HepG2 (cell line): ENCODE measurements around the gene SLC4A11. TPM values are rescaled to one million over a fixed set of nuclear protein-coding genes. Genes with fewer than 3 reads are reported as not detected.

Experiments used
- ELF1 ChIP-seq: sonication (generic); formaldehyde crosslinking; IDR thresholded peaks from 2 replicates; pipeline ENCODE4 v1.4.0; 2020; ENCODE audit warnings: missing genetic modification reagents
- HCFC1 ChIP-seq: fragments of 150-350 bp; IDR thresholded peaks from 2 replicates; pipeline ENCODE4 v1.6.1; 2014; ENCODE audit warnings: low read depth, low read length
- KLF16 ChIP-seq, 2 experiments: sonication (generic) in 1 of 2; formaldehyde crosslinking in 1 of 2; IDR thresholded peaks; 2 replicates each; pipeline versions ENCODE4 v1.6.1 to v1.8.0; 2016 to 2023; ENCODE audit warnings: missing genetic modification reagents in 2 of 2, missing compliant biosample characterization in 1 of 2
- SPEN ChIP-seq: sonication (generic); formaldehyde crosslinking; IDR thresholded peaks from 2 replicates; pipeline ENCODE4 v1.5.1; 2020; ENCODE audit warnings: low read depth, mild to moderate bottlenecking, missing genetic modification reagents
- ZFP36 ChIP-seq: fragments of 150-350 bp; IDR thresholded peaks from 2 replicates; pipeline ENCODE4 v1.6.1; 2018; ENCODE audit warnings: borderline replicate concordance, low read length, low read depth; ENCODE audit not compliant: partially characterized antibody
- ZNF614 ChIP-seq: IDR thresholded peaks from 2 replicates; pipeline ENCODE4 v1.6.1; 2018; ENCODE audit warnings: missing biosample characterization, missing genetic modification reagents, inconsistent platforms, borderline replicate concordance
- ZNF672 ChIP-seq: sonication (generic); formaldehyde crosslinking; IDR thresholded peaks from 2 replicates; pipeline ENCODE4 v1.8.1; 2022; ENCODE audit warnings: missing genetic modification reagents
- ZNF776 ChIP-seq: sonication (generic); formaldehyde crosslinking; IDR thresholded peaks from 2 replicates; pipeline ENCODE4 v1.4.0; 2020; ENCODE audit warnings: mild to moderate bottlenecking, missing genetic modification reagents
- polyA plus RNA-seq, 8 experiments: library from polyadenylated mRNA; depleted of rRNA in 3 of 8; stranded (reverse) in 7 of 8; unstranded in 1 of 8; fragments of >200 nt; fragmentation: Illumina TruSeq in 4 of 8; extraction: Trizol in 4 of 8; gene quantifications; 2 replicates each; pipeline versions ENCODE4 v1.2.1 to v1.2.3, GENCODE V29; 2011 to 2016; ENCODE audit warnings: low read depth in 4 of 8, missing spikeins in 1 of 8, mixed read lengths in 1 of 8; ENCODE audit not compliant: insufficient read depth in 1 of 8
- total RNA-seq, 5 experiments: library from RNA; depleted of rRNA; stranded (reverse); fragments of >200 nt; fragmentation: Illumina TruSeq; extraction: Trizol; gene quantifications; 2 replicates each; pipeline ENCODE4 v1.2.3, GENCODE V29; 2016; ENCODE audit warnings: low read depth in 1 of 5
- TF ChIP-seq, protein P1 (sequence below): sonication (generic); formaldehyde crosslinking; conservative IDR thresholded peaks from 2 replicates; pipeline ENCODE4 v1.8.0; 2022; ENCODE audit warnings: missing genetic modification reagents
- TF ChIP-seq, protein P2 (sequence below), 2 experiments: sonication (generic) in 1 of 2; formaldehyde crosslinking in 1 of 2; IDR thresholded peaks; 2 replicates each; pipeline versions ENCODE4 v1.5.1 to v1.6.1; 2011 to 2020; ENCODE audit warnings: borderline replicate concordance in 1 of 2, low read depth in 1 of 2, low read length in 1 of 2, mild to moderate bottlenecking in 1 of 2, missing genetic modification reagents in 1 of 2, moderate library complexity in 1 of 2
- TF ChIP-seq, protein P3 (sequence below): IDR thresholded peaks from 2 replicates; pipeline ENCODE4 v1.6.1; 2016; ENCODE audit warnings: mild to moderate bottlenecking
- TF ChIP-seq, protein P4 (sequence below): sonication (generic); formaldehyde crosslinking; IDR thresholded peaks from 2 replicates; pipeline ENCODE4 v1.5.1; 2020; ENCODE audit warnings: missing genetic modification reagents, mild to moderate bottlenecking, borderline replicate concordance
- TF ChIP-seq, protein P5 (sequence below): sonication (generic); formaldehyde crosslinking; IDR thresholded peaks from 2 replicates; pipeline ENCODE4 v1.9.0; 2022; ENCODE audit warnings: low read depth, missing genetic modification reagents
- TF ChIP-seq, protein P6 (sequence below): sonication (generic); formaldehyde crosslinking; IDR thresholded peaks from 2 replicates; pipeline ENCODE4 v1.4.0; 2020; ENCODE audit warnings: mild to moderate bottlenecking, low read depth, missing genetic modification reagents
- TF ChIP-seq, protein P7 (sequence below): sonication (generic); formaldehyde crosslinking; IDR thresholded peaks from 2 replicates; pipeline ENCODE4 v1.4.0; 2020; ENCODE audit warnings: mild to moderate bottlenecking, low read depth, missing genetic modification reagents

SLC4A11 gene
- total and polyA plus RNA-seq, 2 of the 13 experiments (the other 11 are each of a cell fraction or from before 2014, with no cell fraction given) = 3.9 to 27.0 TPM

DNA sequence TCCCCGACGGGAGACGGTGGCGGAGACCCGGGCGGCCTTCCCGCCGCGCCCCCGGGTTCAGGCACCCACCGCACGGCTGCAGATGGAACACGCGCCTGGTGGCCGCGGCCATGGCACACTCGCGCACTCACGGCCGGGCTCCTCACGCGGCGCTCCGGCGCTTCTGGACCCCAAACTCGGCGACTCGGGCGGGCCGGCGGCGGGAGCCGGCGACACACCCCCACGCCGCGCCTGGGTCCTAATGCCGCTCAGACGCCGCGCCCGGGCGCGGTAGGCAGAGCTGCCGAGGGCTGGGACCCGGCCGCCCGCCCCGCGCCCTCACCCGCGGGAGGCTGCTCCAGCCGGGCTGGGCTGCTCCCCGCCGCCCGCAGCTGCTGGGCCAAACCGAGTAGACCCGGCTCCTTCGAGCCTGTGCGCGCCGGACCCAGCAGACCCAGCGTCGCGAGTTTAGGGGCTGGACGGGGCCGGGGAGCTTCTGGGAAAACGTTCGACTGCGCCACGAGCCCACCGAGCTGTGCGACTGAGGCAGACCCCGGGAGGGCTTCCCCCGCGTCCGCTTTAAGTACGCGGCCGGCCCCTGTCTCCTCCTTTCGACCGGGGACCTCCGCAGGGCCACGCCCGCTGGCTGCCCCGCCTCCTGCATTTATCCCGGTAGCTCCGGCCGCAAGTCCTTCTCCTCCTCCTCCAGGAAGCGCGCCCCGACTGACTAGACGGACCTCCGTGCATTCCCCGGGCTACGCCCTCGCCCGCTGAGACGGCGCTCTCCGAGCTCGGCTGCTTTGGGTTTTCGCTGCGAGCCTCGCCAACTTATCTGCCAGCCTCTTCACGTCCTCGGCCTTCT is at the start of gene SLC4A11 (continued):
- TF ChIP-seq, protein P1, sequence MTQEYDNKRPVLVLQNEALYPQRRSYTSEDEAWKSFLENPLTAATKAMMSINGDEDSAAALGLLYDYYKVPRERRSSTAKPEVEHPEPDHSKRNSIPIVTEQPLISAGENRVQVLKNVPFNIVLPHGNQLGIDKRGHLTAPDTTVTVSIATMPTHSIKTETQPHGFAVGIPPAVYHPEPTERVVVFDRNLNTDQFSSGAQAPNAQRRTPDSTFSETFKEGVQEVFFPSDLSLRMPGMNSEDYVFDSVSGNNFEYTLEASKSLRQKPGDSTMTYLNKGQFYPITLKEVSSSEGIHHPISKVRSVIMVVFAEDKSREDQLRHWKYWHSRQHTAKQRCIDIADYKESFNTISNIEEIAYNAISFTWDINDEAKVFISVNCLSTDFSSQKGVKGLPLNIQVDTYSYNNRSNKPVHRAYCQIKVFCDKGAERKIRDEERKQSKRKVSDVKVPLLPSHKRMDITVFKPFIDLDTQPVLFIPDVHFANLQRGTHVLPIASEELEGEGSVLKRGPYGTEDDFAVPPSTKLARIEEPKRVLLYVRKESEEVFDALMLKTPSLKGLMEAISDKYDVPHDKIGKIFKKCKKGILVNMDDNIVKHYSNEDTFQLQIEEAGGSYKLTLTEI (CRISPR knock-in tag) = no peak
- TF ChIP-seq ELF1 (CRISPR knock-in tag) = 0 out of 2 replicates have a peak, but pooled peaks have one; percentile 38
- TF ChIP-seq, protein P2, sequence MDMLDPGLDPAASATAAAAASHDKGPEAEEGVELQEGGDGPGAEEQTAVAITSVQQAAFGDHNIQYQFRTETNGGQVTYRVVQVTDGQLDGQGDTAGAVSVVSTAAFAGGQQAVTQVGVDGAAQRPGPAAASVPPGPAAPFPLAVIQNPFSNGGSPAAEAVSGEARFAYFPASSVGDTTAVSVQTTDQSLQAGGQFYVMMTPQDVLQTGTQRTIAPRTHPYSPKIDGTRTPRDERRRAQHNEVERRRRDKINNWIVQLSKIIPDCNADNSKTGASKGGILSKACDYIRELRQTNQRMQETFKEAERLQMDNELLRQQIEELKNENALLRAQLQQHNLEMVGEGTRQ (IDR thresholded peaks at IDR 0.05; ENCODE audit: low read depth, low read length) = no peak
- TF ChIP-seq, protein P2 (CRISPR knock-in tag; IDR thresholded peaks at IDR 0.05; ENCODE audit: borderline replicate concordance) = no peak
- TF ChIP-seq KLF16 (CRISPR knock-in tag; IDR thresholded peaks at IDR 0.05) = peak; percentile 79 to 85; a peak in 2 of 4 replicates
- TF ChIP-seq ZNF614 = peak; percentile 44; the same call in 1 of the 2 replicates
- TF ChIP-seq, protein P3, sequence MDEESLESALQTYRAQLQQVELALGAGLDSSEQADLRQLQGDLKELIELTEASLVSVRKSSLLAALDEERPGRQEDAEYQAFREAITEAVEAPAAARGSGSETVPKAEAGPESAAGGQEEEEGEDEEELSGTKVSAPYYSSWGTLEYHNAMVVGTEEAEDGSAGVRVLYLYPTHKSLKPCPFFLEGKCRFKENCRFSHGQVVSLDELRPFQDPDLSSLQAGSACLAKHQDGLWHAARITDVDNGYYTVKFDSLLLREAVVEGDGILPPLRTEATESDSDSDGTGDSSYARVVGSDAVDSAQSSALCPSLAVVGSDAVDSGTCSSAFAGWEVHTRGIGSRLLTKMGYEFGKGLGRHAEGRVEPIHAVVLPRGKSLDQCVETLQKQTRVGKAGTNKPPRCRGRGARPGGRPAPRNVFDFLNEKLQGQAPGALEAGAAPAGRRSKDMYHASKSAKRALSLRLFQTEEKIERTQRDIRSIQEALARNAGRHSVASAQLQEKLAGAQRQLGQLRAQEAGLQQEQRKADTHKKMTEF = peak; percentile 53; the same call in 1 of the 2 replicates
- TF ChIP-seq, protein P4, sequence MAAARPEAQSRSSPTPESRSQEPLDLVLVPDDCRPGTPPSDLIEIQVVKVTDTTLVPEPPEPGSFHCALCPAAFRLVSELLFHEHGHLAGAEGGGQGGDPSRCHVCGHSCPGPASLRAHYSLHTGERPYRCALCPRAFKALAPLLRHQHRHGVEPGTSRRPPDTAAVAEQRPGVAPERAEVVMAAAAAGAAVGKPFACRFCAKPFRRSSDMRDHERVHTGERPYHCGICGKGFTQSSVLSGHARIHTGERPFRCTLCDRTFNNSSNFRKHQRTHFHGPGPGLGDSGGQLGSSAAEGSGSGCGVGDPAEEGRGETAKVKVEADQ (CRISPR knock-in tag) = peak; percentile 94
- peak; percentile 79 for TF ChIP-seq ZFP36
- TF ChIP-seq, protein P5, sequence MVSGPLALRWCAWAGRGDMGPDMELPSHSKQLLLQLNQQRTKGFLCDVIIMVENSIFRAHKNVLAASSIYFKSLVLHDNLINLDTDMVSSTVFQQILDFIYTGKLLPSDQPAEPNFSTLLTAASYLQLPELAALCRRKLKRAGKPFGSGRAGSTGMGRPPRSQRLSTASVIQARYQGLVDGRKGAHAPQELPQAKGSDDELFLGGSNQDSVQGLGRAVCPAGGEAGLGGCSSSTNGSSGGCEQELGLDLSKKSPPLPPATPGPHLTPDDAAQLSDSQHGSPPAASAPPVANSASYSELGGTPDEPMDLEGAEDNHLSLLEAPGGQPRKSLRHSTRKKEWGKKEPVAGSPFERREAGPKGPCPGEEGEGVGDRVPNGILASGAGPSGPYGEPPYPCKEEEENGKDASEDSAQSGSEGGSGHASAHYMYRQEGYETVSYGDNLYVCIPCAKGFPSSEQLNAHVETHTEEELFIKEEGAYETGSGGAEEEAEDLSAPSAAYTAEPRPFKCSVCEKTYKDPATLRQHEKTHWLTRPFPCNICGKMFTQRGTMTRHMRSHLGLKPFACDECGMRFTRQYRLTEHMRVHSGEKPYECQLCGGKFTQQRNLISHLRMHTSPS (CRISPR knock-in tag) = peak; percentile 55
- no peak for TF ChIP-seq HCFC1
- no peak; the same call in 1 of the 2 replicates for TF ChIP-seq ZNF776 (CRISPR knock-in tag)
- TF ChIP-seq, protein P6, sequence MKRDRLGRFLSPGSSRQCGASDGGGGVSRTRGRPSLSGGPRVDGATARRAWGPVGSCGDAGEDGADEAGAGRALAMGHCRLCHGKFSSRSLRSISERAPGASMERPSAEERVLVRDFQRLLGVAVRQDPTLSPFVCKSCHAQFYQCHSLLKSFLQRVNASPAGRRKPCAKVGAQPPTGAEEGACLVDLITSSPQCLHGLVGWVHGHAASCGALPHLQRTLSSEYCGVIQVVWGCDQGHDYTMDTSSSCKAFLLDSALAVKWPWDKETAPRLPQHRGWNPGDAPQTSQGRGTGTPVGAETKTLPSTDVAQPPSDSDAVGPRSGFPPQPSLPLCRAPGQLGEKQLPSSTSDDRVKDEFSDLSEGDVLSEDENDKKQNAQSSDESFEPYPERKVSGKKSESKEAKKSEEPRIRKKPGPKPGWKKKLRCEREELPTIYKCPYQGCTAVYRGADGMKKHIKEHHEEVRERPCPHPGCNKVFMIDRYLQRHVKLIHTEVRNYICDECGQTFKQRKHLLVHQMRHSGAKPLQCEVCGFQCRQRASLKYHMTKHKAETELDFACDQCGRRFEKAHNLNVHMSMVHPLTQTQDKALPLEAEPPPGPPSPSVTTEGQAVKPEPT = no peak
- TF ChIP-seq ZNF672 (CRISPR knock-in tag) = no peak
- TF ChIP-seq SPEN = peak; percentile 53; the same call in 1 of the 2 replicates
- TF ChIP-seq, protein P7, sequence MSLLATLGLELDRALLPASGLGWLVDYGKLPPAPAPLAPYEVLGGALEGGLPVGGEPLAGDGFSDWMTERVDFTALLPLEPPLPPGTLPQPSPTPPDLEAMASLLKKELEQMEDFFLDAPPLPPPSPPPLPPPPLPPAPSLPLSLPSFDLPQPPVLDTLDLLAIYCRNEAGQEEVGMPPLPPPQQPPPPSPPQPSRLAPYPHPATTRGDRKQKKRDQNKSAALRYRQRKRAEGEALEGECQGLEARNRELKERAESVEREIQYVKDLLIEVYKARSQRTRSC (CRISPR knock-in tag) = no peak
